ENCODE results near the gene CYP24A1.

CYP24A1 gene

DNA sequence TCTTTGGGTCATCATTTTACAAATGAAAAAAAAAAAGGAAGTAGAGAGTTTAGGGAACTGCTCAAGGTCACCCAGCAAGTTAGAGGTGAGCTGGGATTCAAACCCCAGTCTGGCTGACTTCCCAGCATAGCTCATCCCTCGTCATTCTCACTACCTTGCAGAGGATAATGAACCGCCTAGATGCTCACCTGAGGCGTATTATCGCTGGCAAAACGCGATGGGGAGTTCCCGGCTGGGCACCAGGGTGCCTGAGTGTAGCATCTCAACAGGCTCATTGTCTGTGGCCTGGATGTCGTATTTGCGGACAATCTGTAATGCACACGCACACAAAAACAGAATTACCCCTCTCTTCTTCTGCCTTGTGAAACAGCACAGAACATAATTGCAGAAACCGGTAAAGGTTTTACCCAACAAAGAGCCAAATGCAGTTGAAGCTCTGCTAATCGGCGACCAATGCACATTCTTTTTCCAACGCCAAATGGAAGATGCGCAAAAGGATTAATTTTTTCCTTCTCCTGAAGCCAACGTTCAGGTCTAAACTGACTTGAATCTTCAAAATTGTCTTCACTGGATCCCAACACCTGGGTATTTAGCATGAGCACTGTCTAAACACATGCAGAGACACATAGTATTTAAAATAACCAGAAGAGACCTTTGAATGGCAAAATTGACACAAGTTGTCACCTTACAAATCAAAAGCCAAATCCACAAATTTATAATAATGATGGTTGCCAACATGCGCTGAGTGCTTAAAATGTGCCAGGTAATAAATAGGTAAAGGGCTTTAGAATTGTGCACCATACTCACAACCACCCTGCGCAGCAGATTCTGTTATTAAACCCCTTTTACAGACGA, 16.6 kb downstream of the CYP24A1 start:
- no peak for DNase-seq (ENCODE audit: low spot score)
- no peak overlapping the region for H4K8ac ChIP-seq (ENCODE audit: low read depth, low read length)
- H3K27me3 ChIP-seq (ENCODE audit: control insufficient read depth in 3 of 3, insufficient read depth in 3 of 3, low read depth in 1 of 3, low read length in 3 of 3): peaks cover 0 to 43% (median 0%) of the 10 kb centered on the region in 3 experiments
- no peaks in the 10 kb centered on the region for H3K4me1 ChIP-seq (ENCODE audit: control insufficient read depth in 2 of 2, insufficient read depth in 1 of 2, low read depth in 1 of 2, low read length in 2 of 2)
- no peak overlapping the region for H3K14ac ChIP-seq (ENCODE audit: low read length)
- WGBS, 2 donors (ENCODE audit: extremely low coverage in 2 of 2, insufficient read length in 2 of 2, insufficient replicate concordance in 1 of 2): no CpG with 5 or more reads among the region's 19 CpGs
- H3K9ac ChIP-seq (ENCODE audit: low read depth, low read length, poor library complexity): no peak overlapping the region
- H3K79me1 ChIP-seq (ENCODE audit: low read depth, low read length): no peaks in the 10 kb centered on the region
- H3K4ac ChIP-seq (ENCODE audit: low read length): no peak overlapping the region
- H2BK5ac ChIP-seq (ENCODE audit: low read length): no peak overlapping the region
- no peaks in the 10 kb centered on the region for H3K9me3 ChIP-seq (replicated peaks in 1 of 2; ENCODE audit: control insufficient read depth in 2 of 2, insufficient read depth in 1 of 2, low read depth in 1 of 2, low read length in 2 of 2)
- no peak overlapping the region for H2AK5ac ChIP-seq (ENCODE audit: low read depth, low read length)
- no peak overlapping the region for H2AFZ ChIP-seq (ENCODE audit: low read length)
- H3K36me3 ChIP-seq (replicated peaks in 1 of 2; ENCODE audit: control insufficient read depth in 2 of 2, insufficient read depth in 2 of 2, low read length in 2 of 2): no peaks in the 10 kb centered on the region
- H4K91ac ChIP-seq (ENCODE audit: low read depth, low read length, poor library complexity): no peak overlapping the region
- no peak overlapping the region for H3K27ac ChIP-seq (replicated peaks; ENCODE audit: low read length)
- H3K4me2 ChIP-seq (ENCODE audit: insufficient read depth, low read length, poor library complexity, severe bottlenecking): no peak overlapping the region
- H2BK120ac ChIP-seq (ENCODE audit: low read depth, low read length): no peak overlapping the region
- H3K18ac ChIP-seq (ENCODE audit: low read length): no peak overlapping the region
- no peak overlapping the region for H2BK12ac ChIP-seq (ENCODE audit: low read length)
- no peak overlapping the region for H2BK15ac ChIP-seq (ENCODE audit: low read length)
- no peak overlapping the region for H3K23ac ChIP-seq (ENCODE audit: low read depth, low read length, poor library complexity)
- no peak overlapping the region for H3K4me3 ChIP-seq (ENCODE audit: low read length in 2 of 2)

DNA sequence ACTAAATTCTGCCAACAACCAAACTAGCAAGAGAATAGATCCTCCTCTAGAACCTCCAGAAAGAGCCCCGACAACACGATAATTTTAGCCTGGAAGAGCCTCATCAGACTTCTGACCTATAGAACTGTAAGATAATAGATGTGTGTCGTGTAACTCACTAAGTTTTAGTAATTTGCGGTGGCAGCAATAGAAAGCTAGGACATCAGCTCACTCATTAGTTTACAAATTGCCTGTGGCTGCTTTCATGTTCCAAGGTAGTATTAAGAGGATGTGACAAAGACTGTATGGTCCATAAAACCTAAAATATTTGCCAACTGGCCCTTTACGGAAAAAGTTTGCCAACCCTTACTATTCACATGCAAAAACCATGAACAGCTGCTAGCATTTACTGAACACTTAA, 17.3 kb downstream of the CYP24A1 start:
- no peak overlapping the region for H4K8ac ChIP-seq (ENCODE audit: low read depth, low read length)
- H3K4me3 ChIP-seq (ENCODE audit: low read length in 2 of 2): no peak overlapping the region
- H3K27ac ChIP-seq (replicated peaks; ENCODE audit: low read length): no peak overlapping the region
- no peak overlapping the region for H3K4me2 ChIP-seq (ENCODE audit: insufficient read depth, low read length, poor library complexity, severe bottlenecking)
- H3K79me1 ChIP-seq (ENCODE audit: low read depth, low read length): no peaks in the 10 kb centered on the region
- no peak overlapping the region for H2AK5ac ChIP-seq (ENCODE audit: low read depth, low read length)
- H3K9me3 ChIP-seq (replicated peaks in 1 of 2; ENCODE audit: control insufficient read depth in 2 of 2, insufficient read depth in 1 of 2, low read depth in 1 of 2, low read length in 2 of 2): no peaks in the 10 kb centered on the region
- no peak overlapping the region for H3K4ac ChIP-seq (ENCODE audit: low read length)
- no peaks in the 10 kb centered on the region for H3K4me1 ChIP-seq (ENCODE audit: control insufficient read depth in 2 of 2, insufficient read depth in 1 of 2, low read depth in 1 of 2, low read length in 2 of 2)
- H3K9ac ChIP-seq (ENCODE audit: low read depth, low read length, poor library complexity): no peak overlapping the region
- no peak overlapping the region for H4K91ac ChIP-seq (ENCODE audit: low read depth, low read length, poor library complexity)
- DNase-seq (ENCODE audit: low spot score): no peak
- H2BK12ac ChIP-seq (ENCODE audit: low read length): no peak overlapping the region
- no peak overlapping the region for H2BK5ac ChIP-seq (ENCODE audit: low read length)
- H3K18ac ChIP-seq (ENCODE audit: low read length): no peak overlapping the region
- no peak overlapping the region for H2BK15ac ChIP-seq (ENCODE audit: low read length)
- H2AFZ ChIP-seq (ENCODE audit: low read length): no peak overlapping the region
- no peak overlapping the region for H3K23ac ChIP-seq (ENCODE audit: low read depth, low read length, poor library complexity)
- H3K14ac ChIP-seq (ENCODE audit: low read length): no peak overlapping the region
- H3K27me3 ChIP-seq (ENCODE audit: control insufficient read depth in 3 of 3, insufficient read depth in 3 of 3, low read depth in 1 of 3, low read length in 3 of 3): peaks cover 0 to 38% (median 0%) of the 10 kb centered on the region in 3 experiments
- WGBS, 2 donors (ENCODE audit: extremely low coverage in 2 of 2, insufficient read length in 2 of 2, insufficient replicate concordance in 1 of 2): no CpG with 5 or more reads among the region's 5 CpGs
- H2BK120ac ChIP-seq (ENCODE audit: low read depth, low read length): no peak overlapping the region
- no peaks in the 10 kb centered on the region for H3K36me3 ChIP-seq (replicated peaks in 1 of 2; ENCODE audit: control insufficient read depth in 2 of 2, insufficient read depth in 2 of 2, low read length in 2 of 2)

- Histone ChIP-seq H2BK120ac (ENCODE audit: low read depth, low read length) (no peak overlapping the region), H2AFZ (ENCODE audit: low read length) (no peak overlapping the region), H4K8ac (ENCODE audit: low read depth, low read length) (no peak overlapping the region), H3K23ac (ENCODE audit: low read depth, low read length, poor library complexity) (no peak overlapping the region), H2BK12ac (ENCODE audit: low read length) (no peak overlapping the region), H3K4me1 (ENCODE audit: control insufficient read depth in 2 of 2, insufficient read depth in 1 of 2, low read depth in 1 of 2, low read length in 2 of 2) (peaks cover 0 to under 1% of the 10 kb centered on the region in 2 donors), H3K14ac (ENCODE audit: low read length) (no peak overlapping the region), H3K18ac (ENCODE audit: low read length) (no peak overlapping the region), H3K27me3 (ENCODE audit: control insufficient read depth in 3 of 3, insufficient read depth in 3 of 3, low read depth in 1 of 3, low read length in 3 of 3) (peaks cover 0 to 34% (median 0%) of the 10 kb centered on the region in 3 experiments), H3K27ac (replicated peaks; ENCODE audit: low read length) (no peak overlapping the region), H2AK5ac (ENCODE audit: low read depth, low read length) (no peak overlapping the region), H3K4me3 (ENCODE audit: low read length in 2 of 2) (no peak overlapping the region), H4K91ac (ENCODE audit: low read depth, low read length, poor library complexity) (no peak overlapping the region), H3K79me1 (ENCODE audit: low read depth, low read length) (no peaks in the 10 kb centered on the region), H3K4ac (ENCODE audit: low read length) (no peak overlapping the region), H3K9ac (ENCODE audit: low read depth, low read length, poor library complexity) (no peak overlapping the region), H2BK15ac (ENCODE audit: low read length) (no peak overlapping the region), H3K4me2 (ENCODE audit: insufficient read depth, low read length, poor library complexity, severe bottlenecking) (no peak overlapping the region), H2BK5ac (ENCODE audit: low read length) (no peak overlapping the region), H3K36me3 (replicated peaks in 1 of 2; ENCODE audit: control insufficient read depth in 2 of 2, insufficient read depth in 2 of 2, low read length in 2 of 2) (no peaks in the 10 kb centered on the region), H3K9me3 (replicated peaks in 1 of 2; ENCODE audit: control insufficient read depth in 2 of 2, insufficient read depth in 1 of 2, low read depth in 1 of 2, low read length in 2 of 2) (no peaks in the 10 kb centered on the region)
- no CpG with 5 or more reads among the region's 3 CpGs for WGBS, 2 donors (ENCODE audit: extremely low coverage in 2 of 2, insufficient read length in 2 of 2, insufficient replicate concordance in 1 of 2)
- no peak for DNase-seq (ENCODE audit: low spot score)
Measured at GRCh38 chr20:54155736-54156317, 18.0 kb downstream of the CYP24A1 start.

DNA sequence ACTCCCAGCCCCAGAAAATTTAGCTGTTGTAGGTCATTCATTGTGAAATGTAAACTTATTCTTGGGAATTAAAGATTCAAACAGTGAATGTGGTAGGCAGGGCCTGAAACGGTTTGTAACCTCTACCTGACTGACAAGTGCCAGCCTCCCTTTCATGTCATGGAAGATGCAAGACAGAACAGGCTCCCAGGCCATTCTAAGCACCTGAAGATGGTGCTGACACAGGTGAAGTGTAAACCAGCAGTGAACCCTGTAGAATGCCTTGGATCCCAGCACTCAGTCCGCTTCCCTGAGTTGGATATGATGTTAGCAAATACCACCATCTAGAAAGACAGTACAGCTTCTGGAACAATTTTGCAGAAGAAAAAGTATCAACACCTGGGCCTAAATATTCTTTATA, 19.3 kb downstream of the CYP24A1 start:
- H2BK5ac ChIP-seq (ENCODE audit: low read length): no peak overlapping the region
- H2BK120ac ChIP-seq (ENCODE audit: low read depth, low read length): no peak overlapping the region
- no peaks in the 10 kb centered on the region for H3K9me3 ChIP-seq (replicated peaks in 1 of 2; ENCODE audit: control insufficient read depth in 2 of 2, insufficient read depth in 1 of 2, low read depth in 1 of 2, low read length in 2 of 2)
- no peak overlapping the region for H4K91ac ChIP-seq (ENCODE audit: low read depth, low read length, poor library complexity)
- H3K23ac ChIP-seq (ENCODE audit: low read depth, low read length, poor library complexity): no peak overlapping the region
- H3K4me3 ChIP-seq (ENCODE audit: low read length in 2 of 2): no peak overlapping the region
- no CpG with 5 or more reads among the region's 2 CpGs for WGBS, 2 donors (ENCODE audit: extremely low coverage in 2 of 2, insufficient read length in 2 of 2, insufficient replicate concordance in 1 of 2)
- no peaks in the 10 kb centered on the region for H3K36me3 ChIP-seq (replicated peaks in 1 of 2; ENCODE audit: control insufficient read depth in 2 of 2, insufficient read depth in 2 of 2, low read length in 2 of 2)
- H2AFZ ChIP-seq (ENCODE audit: low read length): no peak overlapping the region
- H3K14ac ChIP-seq (ENCODE audit: low read length): no peak overlapping the region
- no peak overlapping the region for H4K8ac ChIP-seq (ENCODE audit: low read depth, low read length)
- no peak overlapping the region for H2BK12ac ChIP-seq (ENCODE audit: low read length)
- no peak for DNase-seq (ENCODE audit: low spot score)
- no peak overlapping the region for H3K4ac ChIP-seq (ENCODE audit: low read length)
- peaks cover 0 to 3% of the 10 kb centered on the region in 2 donors for H3K4me1 ChIP-seq (ENCODE audit: control insufficient read depth in 2 of 2, insufficient read depth in 1 of 2, low read depth in 1 of 2, low read length in 2 of 2)
- H3K18ac ChIP-seq (ENCODE audit: low read length): no peak overlapping the region
- no peak overlapping the region for H3K9ac ChIP-seq (ENCODE audit: low read depth, low read length, poor library complexity)
- H3K27ac ChIP-seq (replicated peaks; ENCODE audit: low read length): no peak overlapping the region
- no peaks in the 10 kb centered on the region for H3K79me1 ChIP-seq (ENCODE audit: low read depth, low read length)
- no peak overlapping the region for H2AK5ac ChIP-seq (ENCODE audit: low read depth, low read length)
- no peak overlapping the region for H2BK15ac ChIP-seq (ENCODE audit: low read length)
- H3K4me2 ChIP-seq (ENCODE audit: insufficient read depth, low read length, poor library complexity, severe bottlenecking): no peak overlapping the region
- peaks cover 0 to 25% (median 0%) of the 10 kb centered on the region in 3 experiments for H3K27me3 ChIP-seq (ENCODE audit: control insufficient read depth in 3 of 3, insufficient read depth in 3 of 3, low read depth in 1 of 3, low read length in 3 of 3)

Measured in neuronal stem cell (in vitro differentiated cells).